ENCODE data around the gene ZNF564. TPM values are rescaled to one million over a fixed set of nuclear protein-coding genes. Genes with fewer than 3 reads are reported as not detected.
A peak's percentile ranks its signal among the peaks of the same experiment; 100 is the strongest.

ZNF564 gene
- total and polyA plus RNA-seq, 2 of the 13 experiments (the other 11 are each of a cell fraction or from before 2014, with no cell fraction given) = 2.3 to 11.1 TPM

- peak; percentile 61; the same call in 1 of the 2 replicates for TF ChIP-seq FOXK1 (CRISPR knock-in tag; IDR thresholded peaks at IDR 0.05; ENCODE audit: borderline replicate concordance, low read depth)
- TF ChIP-seq NR2F6 (IDR thresholded peaks at IDR 0.05) = no peak
- peak; percentile 23; the same call in 1 of the 2 replicates for TF ChIP-seq NR2F6 (CRISPR knock-in tag; IDR thresholded peaks at IDR 0.05)
- peak; percentile 17; the same call in 1 of the 2 replicates for TF ChIP-seq FOXO1 (CRISPR knock-in tag; IDR thresholded peaks at IDR 0.05)
- peak; percentile 37; the same call in 1 of the 2 replicates for TF ChIP-seq TBX2 (CRISPR knock-in tag; IDR thresholded peaks at IDR 0.05; ENCODE audit: borderline replicate concordance)
- TF ChIP-seq THRA (CRISPR knock-in tag; IDR thresholded peaks at IDR 0.05; ENCODE audit: borderline replicate concordance) = peak; percentile 45; the same call in 1 of the 2 replicates
- TF ChIP-seq SKI (IDR thresholded peaks at IDR 0.05; ENCODE audit: partially characterized antibody) = peak; percentile 25
- peak; percentile 11; the same call in 1 of the 2 replicates for TF ChIP-seq CTCF (CRISPR knock-in tag; IDR thresholded peaks at IDR 0.05)
- peak in 1 of 2 experiments; percentile 32; a peak in 1 of 4 replicates for TF ChIP-seq NR2F1 (CRISPR knock-in tag; IDR thresholded peaks at IDR 0.05)
- no peak for TF ChIP-seq KDM5B (CRISPR knock-in tag; IDR thresholded peaks at IDR 0.05; ENCODE audit: borderline replicate concordance)
- no peak for TF ChIP-seq FOXA1 (IDR thresholded peaks at IDR 0.05)
- peak; percentile 64 for TF ChIP-seq FOXA1 (CRISPR knock-in tag; IDR thresholded peaks at IDR 0.05)
- TF ChIP-seq FOXA3 (CRISPR knock-in tag; IDR thresholded peaks at IDR 0.05) = peak; percentile 68
- TF ChIP-seq ZNF282 (IDR thresholded peaks at IDR 0.05; ENCODE audit: partially characterized antibody) = no peak
Observed at GRCh38 chr19:12545267-12545666, 6.0 kb downstream of the ZNF564 start (continued).
